Endothelial cell (in vitro differentiated cells): ENCODE measurements around the gene PLCB3. TPM values are rescaled to one million over a fixed set of nuclear protein-coding genes. Genes with fewer than 3 reads are reported as not detected.

ENCODE experiments used
- DNase-seq: peaks from one replicate; pipeline ENCODE4 v3.0.0; 2021; ENCODE audit warnings: low spot score
- H3K27ac Mint-ChIP-seq: one replicate; pipeline ENCODE4 v1.8.0; 2021; ENCODE audit warnings: mixed read lengths, inconsistent platforms; ENCODE audit not compliant: unreplicated experiment
- H3K27me3 Mint-ChIP-seq: one replicate; pipeline ENCODE4 v1.8.0; 2021; ENCODE audit warnings: mild to moderate bottlenecking, moderate library complexity, mixed read lengths, inconsistent platforms; ENCODE audit not compliant: unreplicated experiment
- H3K36me3 Mint-ChIP-seq: one replicate; pipeline ENCODE4 v1.8.0; 2021; ENCODE audit warnings: mild to moderate bottlenecking, low read depth, mixed read lengths, inconsistent platforms; ENCODE audit not compliant: unreplicated experiment
- H3K4me1 Mint-ChIP-seq: one replicate; pipeline ENCODE4 v1.8.0; 2021; ENCODE audit warnings: mild to moderate bottlenecking, mixed read lengths, inconsistent platforms; ENCODE audit not compliant: unreplicated experiment
- H3K4me3 Mint-ChIP-seq: one replicate; pipeline ENCODE4 v1.8.0; 2021; ENCODE audit warnings: mild to moderate bottlenecking, mixed read lengths, inconsistent platforms; ENCODE audit not compliant: unreplicated experiment
- H3K9me3 Mint-ChIP-seq: one replicate; pipeline ENCODE4 v1.8.0; 2021; ENCODE audit warnings: mixed read lengths, inconsistent platforms; ENCODE audit not compliant: unreplicated experiment
- CTCF ChIP-seq: fragments of 200-600 bp; sonication (generic); IDR thresholded peaks from one replicate; pipeline ENCODE4 v1.5.0; 2021; ENCODE audit warnings: antibody characterized with exemption; ENCODE audit not compliant: unreplicated experiment
- total RNA-seq: library from RNA; stranded (reverse); fragmentation: NEBNext Ultra II Directional; extraction: Animal tissue kit (Norgen Biotek cat#: 25700); gene quantifications from one replicate; pipeline ENCODE4 v1.2.1, GENCODE V29; 2021; ENCODE audit not compliant: unreplicated experiment

PLCB3 gene
- total RNA-seq, 1 donor from 2014 or later: 51.0 TPM

GRCh38 chr11:64295760-64296159 lies 44.4 kb downstream of the PLCB3 start:
- H3K27ac Mint-ChIP-seq: no peak overlapping the region
- H3K36me3 Mint-ChIP-seq: peaks cover under 1% of the 10 kb centered on the region
- no peak for TF ChIP-seq CTCF
- H3K27me3 Mint-ChIP-seq: peaks cover 36% of the 10 kb centered on the region
- H3K9me3 Mint-ChIP-seq: no peaks in the 10 kb centered on the region
- H3K4me1 Mint-ChIP-seq: peaks cover 13% of the 10 kb centered on the region
- no peak overlapping the region for H3K4me3 Mint-ChIP-seq
- DNase-seq: no peak

GRCh38 chr11:64296236-64296635 lies 44.9 kb downstream of the PLCB3 start:
- H3K27me3 Mint-ChIP-seq: peaks cover 34% of the 10 kb centered on the region
- H3K27ac Mint-ChIP-seq: no peak overlapping the region
- no peaks in the 10 kb centered on the region for H3K9me3 Mint-ChIP-seq
- no peak overlapping the region for H3K4me3 Mint-ChIP-seq
- no peaks in the 10 kb centered on the region for H3K36me3 Mint-ChIP-seq
- DNase-seq: no peak
- peaks cover 11% of the 10 kb centered on the region for H3K4me1 Mint-ChIP-seq
- no peak for TF ChIP-seq CTCF

GRCh38 chr11:64296830-64297698 lies 45.7 kb downstream of the PLCB3 start:
- no peak overlapping the region for H3K27ac Mint-ChIP-seq
- peak overlapping the region; percentile 27 for H3K4me3 Mint-ChIP-seq
- no peak for TF ChIP-seq CTCF
- H3K27me3 Mint-ChIP-seq: peaks cover 38% of the 10 kb centered on the region
- H3K9me3 Mint-ChIP-seq: no peaks in the 10 kb centered on the region
- peaks cover 11% of the 10 kb centered on the region for H3K4me1 Mint-ChIP-seq
- no peaks in the 10 kb centered on the region for H3K36me3 Mint-ChIP-seq
- DNase-seq: no peak

GRCh38 chr11:64297699-64298358 lies 46.5 kb downstream of the PLCB3 start:
- no peaks in the 10 kb centered on the region for H3K36me3 Mint-ChIP-seq
- TF ChIP-seq CTCF: no peak
- no peak for DNase-seq

More at GRCh38 chr11:64297699-64298358, 46.5 kb downstream of the PLCB3 start:
- Mint-ChIP-seq H3K27ac (no peak overlapping the region), H3K9me3 (no peaks in the 10 kb centered on the region), H3K4me1 (peaks cover 11% of the 10 kb centered on the region), H3K27me3 (peaks cover 38% of the 10 kb centered on the region), H3K4me3 (peak overlapping the region; percentile 27)
